GM10847 (cell line): ENCODE results near the gene ANKRD13A.

Experiments used
- POLR2A ChIP-seq: IDR thresholded peaks from 2 replicates; pipeline ENCODE4 v1.6.1; 2011; ENCODE audit not compliant: insufficient read length; ENCODE audit errors: extremely low read depth

The ANKRD13A gene

GRCh38 chr12:110084314-110085015, 85.2 kb downstream of the ANKRD13A start:
- no peak for TF ChIP-seq POLR2A

GRCh38 chr12:110088936-110089335, 89.7 kb downstream of the ANKRD13A start:
- no peak for TF ChIP-seq POLR2A
